Right renal pelvis (tissue), 4 donors: Measurements from ENCODE around the gene TRPV5. TPM values are rescaled to one million over a fixed set of nuclear protein-coding genes. Genes with fewer than 3 reads are reported as not detected.

Experiments
- DNase-seq, 4 donors: peaks; one replicate each; pipeline ENCODE4 v3.0.0-alpha.2; 2013; ENCODE audit warnings: low read depth in 4 of 4, low spot score in 3 of 4, missing footprints in 1 of 4
- polyA plus RNA-seq, 4 donors: library from polyadenylated mRNA; unstranded; fragments of 120-200 nt; gene quantifications; one replicate each; pipeline ENCODE4 v1.2.1, GENCODE V29; 2013; ENCODE audit not compliant: insufficient read length in 4 of 4

TRPV5 gene
- polyA plus RNA-seq, 4 donors: 0.58 to 1.5 (median 0.81) TPM

GRCh38 chr7:142941541-142941940, 8.0 kb upstream of the TRPV5 start:
- no peak for DNase-seq

DNA sequence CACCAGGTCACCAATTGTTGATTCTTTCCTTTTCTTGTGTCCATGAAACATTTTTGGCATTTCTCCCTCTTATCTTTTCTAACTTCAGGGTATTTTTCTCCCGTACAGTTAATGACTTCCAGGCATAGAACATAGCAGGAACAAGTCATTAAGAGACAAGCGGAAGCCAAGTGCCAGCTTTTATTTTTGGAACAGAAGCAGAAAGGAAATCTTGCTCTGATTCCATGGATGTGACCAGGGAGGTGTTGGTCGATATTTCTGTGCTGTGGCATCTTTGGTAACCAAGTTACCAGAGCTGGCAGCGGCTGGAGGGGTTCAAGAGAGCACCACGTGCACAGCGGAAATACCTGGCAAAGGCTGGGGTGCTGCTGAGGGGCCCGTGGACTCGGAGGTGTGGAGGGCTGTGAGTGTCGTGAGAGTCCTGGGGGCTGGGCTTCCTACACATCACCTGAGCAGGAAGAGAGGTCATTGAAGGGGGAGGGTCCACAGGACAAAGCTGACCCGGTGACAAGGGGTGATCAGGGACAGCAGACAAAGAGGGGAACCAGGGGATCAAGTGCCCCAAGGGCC, 7.5 kb upstream of the TRPV5 start:
- DNase-seq: no peak

GRCh38 chr7:142939226-142939910, 5.8 kb upstream of the TRPV5 start, which contains the start of gene LLCFC1:
Gene LLCFC1, plus strand, starts transcription at chr7:142939484. Its CDS starts 138 bp downstream, at chr7:142939622.
- no peak for DNase-seq

DNA sequence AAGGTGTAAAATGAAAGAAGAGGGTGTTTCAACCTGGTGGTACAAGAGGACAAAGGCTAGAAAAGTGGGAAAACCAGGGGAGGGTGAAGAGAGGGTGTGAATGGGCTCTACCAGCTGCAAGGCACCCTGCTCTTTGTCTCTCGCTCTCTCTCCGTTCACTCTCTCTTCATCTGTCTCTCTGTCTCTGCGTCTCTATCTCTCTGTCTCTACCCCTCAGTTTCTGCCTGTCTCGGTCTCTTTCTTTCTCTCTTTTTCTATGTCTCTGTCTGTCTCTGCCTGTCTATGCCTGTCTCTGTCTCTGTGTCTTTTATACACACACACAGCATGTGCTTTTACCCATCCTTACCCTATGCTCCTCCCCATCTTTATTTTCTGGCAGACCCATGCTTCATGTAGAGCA, 5.1 kb upstream of the TRPV5 start:
- DNase-seq: no peak

- no peak for DNase-seq
Measured at GRCh38 chr7:142935941-142936565, 2.5 kb upstream of the TRPV5 start.

DNA sequence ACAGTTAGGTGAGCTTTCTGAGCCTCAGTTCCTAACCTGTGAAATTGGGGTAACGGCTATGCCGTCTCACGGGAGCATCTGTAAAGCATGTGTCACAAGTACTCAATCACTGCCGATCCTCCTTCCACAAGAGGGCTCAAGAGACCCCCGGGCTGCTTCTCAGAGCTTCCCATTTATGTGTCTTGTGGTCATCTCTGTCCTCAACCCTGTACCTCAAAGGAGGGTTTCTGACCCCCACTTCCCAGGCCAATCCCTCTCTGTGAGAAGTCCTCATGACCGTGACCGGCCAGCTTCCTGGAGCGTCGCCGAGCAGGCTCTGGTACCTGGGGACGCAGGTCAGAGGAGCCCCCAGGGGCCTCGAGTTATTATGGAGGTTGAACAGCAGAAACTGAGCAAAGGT, 510 bp upstream of the TRPV5 start:
- DNase-seq: no peak

- DNase-seq: no peak
Measured at GRCh38 chr7:142933092-142933475, 462 bp downstream of the TRPV5 start.

- DNase-seq: no peak
Measured at GRCh38 chr7:142932386-142933091, 1.0 kb downstream of the TRPV5 start.

- DNase-seq: no peak
Measured at GRCh38 chr7:142930126-142930730, 3.3 kb downstream of the TRPV5 start.

- DNase-seq: no peak
Measured at GRCh38 chr7:142927949-142928348, 5.6 kb downstream of the TRPV5 start.

DNA sequence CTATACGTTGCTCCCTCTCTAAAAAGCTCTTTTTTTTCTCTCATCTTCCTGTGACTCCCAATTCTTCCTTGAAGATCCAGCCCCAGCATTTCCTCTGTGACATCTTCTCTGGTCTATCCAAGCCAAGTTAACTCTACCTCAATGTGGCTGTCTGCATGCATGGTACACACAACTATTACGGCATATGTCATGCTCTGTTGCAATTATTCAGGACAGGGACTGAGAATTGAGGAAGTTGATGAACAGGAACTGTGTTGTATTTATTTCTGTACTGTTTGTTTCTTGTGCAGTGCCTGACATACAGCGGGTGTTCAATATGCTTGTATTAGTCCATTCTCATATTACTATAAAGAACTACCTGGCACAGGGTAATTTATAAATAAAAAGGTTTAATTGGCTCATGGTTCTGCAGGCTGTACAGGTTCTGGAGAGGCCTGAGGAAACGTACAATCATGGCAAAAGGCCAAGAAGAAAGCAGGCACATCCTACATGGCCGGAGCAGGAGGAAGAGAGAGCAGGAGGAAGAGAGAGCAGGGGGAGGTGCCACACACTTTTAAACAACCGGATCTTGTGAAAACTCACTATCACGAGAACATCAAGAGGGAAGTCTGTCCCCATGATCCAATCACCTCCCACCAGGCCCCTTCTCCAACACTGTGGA, 6.3 kb downstream of the TRPV5 start:
- DNase-seq: no peak

GRCh38 chr7:142925413-142925812, 8.1 kb downstream of the TRPV5 start:
- no peak for DNase-seq

GRCh38 chr7:142923391-142923790, 10.2 kb downstream of the TRPV5 start:
- DNase-seq: no peak

GRCh38 chr7:142919656-142920055, 13.9 kb downstream of the TRPV5 start:
- no peak for DNase-seq

- DNase-seq: no peak
Measured at GRCh38 chr7:142918901-142919300, 14.6 kb downstream of the TRPV5 start.

DNA sequence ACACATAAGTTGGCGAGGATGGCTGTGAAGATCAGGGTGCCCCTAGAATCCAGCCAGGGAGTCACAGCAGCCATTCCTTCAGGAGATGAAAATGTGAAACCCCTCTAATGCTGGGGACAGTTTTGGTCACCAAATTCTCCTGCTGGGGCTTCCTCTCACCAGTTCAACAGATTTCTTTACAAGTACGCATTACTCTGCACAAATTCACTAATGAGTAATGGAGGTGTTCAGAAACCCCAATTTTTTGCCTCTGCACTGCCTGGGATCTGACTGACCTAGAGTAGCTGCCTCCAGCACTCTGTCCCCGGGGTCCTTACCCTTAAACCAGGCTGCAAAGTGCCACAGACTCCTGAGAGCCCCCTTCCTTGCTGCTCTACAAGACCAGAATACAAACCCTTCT, 16.1 kb downstream of the TRPV5 start:
- no peak for DNase-seq

DNA sequence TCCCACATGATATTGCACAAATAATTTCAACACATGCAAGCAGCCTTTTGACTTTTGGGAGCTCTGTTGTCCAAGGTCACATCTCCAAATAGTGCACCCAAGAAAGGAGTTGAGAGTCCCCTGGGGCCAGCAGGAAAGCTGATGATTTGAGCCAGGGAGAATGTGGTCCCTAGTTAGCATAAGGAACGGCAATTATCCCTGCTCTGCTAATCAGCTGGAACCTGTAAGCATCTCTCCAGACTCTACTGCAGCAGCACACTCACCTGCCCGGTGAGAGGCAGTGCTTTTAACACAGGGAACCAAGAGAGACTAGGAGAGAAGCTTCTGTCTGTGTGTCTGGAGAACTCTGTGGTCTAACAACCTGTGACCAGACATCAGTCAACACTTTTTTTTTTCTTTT, 17.0 kb downstream of the TRPV5 start:
- peak in 3 of 4 donors; percentile 9 to 25 (median 24) for DNase-seq

GRCh38 chr7:142915315-142915714, 18.2 kb downstream of the TRPV5 start:
- no peak for DNase-seq

- no peak for DNase-seq
Measured at GRCh38 chr7:142914121-142914520, 19.4 kb downstream of the TRPV5 start.

DNA sequence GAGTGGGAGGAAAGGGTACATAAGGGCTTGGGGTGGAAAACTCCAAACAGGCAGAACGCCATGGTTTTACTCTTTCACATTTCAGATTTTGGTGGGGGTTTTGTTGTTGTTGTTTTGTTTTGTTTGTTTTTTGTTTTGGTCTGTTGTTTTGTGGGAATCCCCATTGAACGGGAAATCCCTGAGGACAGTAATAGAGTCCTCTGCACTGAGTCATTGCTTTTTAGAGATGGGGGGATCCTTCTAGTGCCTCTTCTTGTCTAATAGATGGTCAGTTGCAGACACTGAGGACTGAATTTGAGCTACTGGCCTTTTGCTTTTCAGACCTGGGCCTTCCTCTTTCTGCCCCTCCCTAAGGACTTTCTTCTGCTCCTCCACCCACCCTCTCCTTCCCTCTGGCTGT, 20.0 kb downstream of the TRPV5 start:
- no peak for DNase-seq

GRCh38 chr7:142913051-142913450, 20.5 kb downstream of the TRPV5 start:
- DNase-seq: no peak
